Fibroblast of peridontal ligament (primary cell): ENCODE data around the gene MPST.

Experiments used
- DNase-seq: peaks from one replicate; pipeline ENCODE4 v3.0.0-alpha.2; 2010; ENCODE audit errors: extremely low read depth

Gene MPST

GRCh38 chr22:37079158-37079557, 59.6 kb downstream of the MPST start:
- no peak for DNase-seq
